H9 (cell line): Measurements from ENCODE around the gene SPEF2. TPM values are rescaled to one million over a fixed set of nuclear protein-coding genes. Genes with fewer than 3 reads are reported as not detected.

ENCODE experiments used
- DNase-seq: peaks from one replicate; pipeline ENCODE4 v3.0.0-alpha.2; 2017
- H2AFZ ChIP-seq: one replicate; pipeline ENCODE4 v1.6.1; 2013; ENCODE audit warnings: mild to moderate bottlenecking, low read length, control low read depth, moderate library complexity
- H2AK5ac ChIP-seq: 2 replicates; pipeline ENCODE4 v1.6.1; 2013; ENCODE audit warnings: low read length, control low read depth, mixed read lengths; ENCODE audit not compliant: insufficient read length
- H2BK120ac ChIP-seq: one replicate; pipeline ENCODE4 v1.6.1; 2013; ENCODE audit warnings: low read depth, mild to moderate bottlenecking, low read length, control low read depth, inconsistent platforms; ENCODE audit not compliant: poor library complexity, severe bottlenecking
- H2BK12ac ChIP-seq: 2 replicates; pipeline ENCODE4 v1.6.1; 2013; ENCODE audit warnings: low read length, control low read depth, mixed read lengths, low read depth; ENCODE audit not compliant: insufficient read length
- H2BK15ac ChIP-seq: 2 replicates; pipeline ENCODE4 v1.6.1; 2013; ENCODE audit warnings: low read depth, low read length, control low read depth
- H2BK20ac ChIP-seq: one replicate; pipeline ENCODE4 v1.6.1; 2013; ENCODE audit warnings: low read depth, mild to moderate bottlenecking, low read length, control low read depth, inconsistent platforms; ENCODE audit not compliant: poor library complexity, severe bottlenecking
- H2BK5ac ChIP-seq: 2 replicates; pipeline ENCODE4 v1.6.1; 2013; ENCODE audit warnings: low read length, control low read depth, mixed read lengths; ENCODE audit not compliant: insufficient read length
- H3K14ac ChIP-seq: 2 replicates; pipeline ENCODE4 v1.6.1; 2013; ENCODE audit warnings: low read length, control low read depth; ENCODE audit not compliant: insufficient read depth
- H3K18ac ChIP-seq: 2 replicates; pipeline ENCODE4 v1.6.1; 2013; ENCODE audit warnings: low read depth, mild to moderate bottlenecking, mixed read lengths, low read length, control low read depth; ENCODE audit not compliant: insufficient read length
- H3K23ac ChIP-seq: 2 replicates; pipeline ENCODE4 v1.6.1; 2013; ENCODE audit warnings: low read length, control low read depth, mixed read lengths, low read depth; ENCODE audit not compliant: insufficient read length
- H3K23me2 ChIP-seq: 2 replicates; pipeline ENCODE4 v1.6.1; 2013; ENCODE audit warnings: low read depth, mild to moderate bottlenecking, mixed read lengths, low read length, control low read depth; ENCODE audit not compliant: insufficient read length, poor library complexity, severe bottlenecking
- H3K27ac ChIP-seq: 2 replicates; pipeline ENCODE4 v1.5.1; 2013; ENCODE audit warnings: low read length, control low read depth, mixed read lengths, low read depth; ENCODE audit not compliant: insufficient read length
- H3K27me3 ChIP-seq: 2 replicates; pipeline ENCODE4 v1.6.1; 2013; ENCODE audit warnings: low read length, control low read depth, inconsistent platforms; ENCODE audit not compliant: insufficient read depth
- H3K4ac ChIP-seq: 2 replicates; pipeline ENCODE4 v1.6.1; 2013; ENCODE audit warnings: low read depth, mild to moderate bottlenecking, control low read depth, inconsistent platforms, low read length, moderate library complexity
- H3K4me1 ChIP-seq: 2 replicates; pipeline ENCODE4 v1.6.1; 2013; ENCODE audit warnings: low read length, control low read depth, inconsistent platforms; ENCODE audit not compliant: insufficient read depth
- H3K4me2 ChIP-seq: 2 replicates; pipeline ENCODE4 v1.6.1; 2013; ENCODE audit warnings: low read length, control low read depth, mixed read lengths; ENCODE audit not compliant: insufficient read length, insufficient read depth
- H3K56ac ChIP-seq: 2 replicates; pipeline ENCODE4 v1.6.1; 2013; ENCODE audit warnings: low read depth, mild to moderate bottlenecking, mixed read lengths, low read length, control low read depth; ENCODE audit not compliant: insufficient read length
- H3K79me1 ChIP-seq: 2 replicates; pipeline ENCODE4 v1.6.1; 2013; ENCODE audit warnings: low read depth, mild to moderate bottlenecking, moderate library complexity, low read length, control low read depth, inconsistent platforms; ENCODE audit not compliant: insufficient read depth, poor library complexity, severe bottlenecking
- H3K79me2 ChIP-seq: 2 replicates; pipeline ENCODE4 v1.6.1; 2013; ENCODE audit warnings: low read length, control low read depth, inconsistent platforms; ENCODE audit not compliant: insufficient read depth
- H3K9ac ChIP-seq: 2 replicates; pipeline ENCODE4 v1.6.1; 2013; ENCODE audit warnings: low read length, control low read depth, mixed read lengths; ENCODE audit not compliant: insufficient read length; ENCODE audit errors: extremely low read depth
- H3K9me3 ChIP-seq: one replicate; pipeline ENCODE4 v1.6.1; 2013; ENCODE audit warnings: low read depth, low read length, inconsistent platforms; ENCODE audit not compliant: control insufficient read depth
- H3T11ph ChIP-seq: one replicate; pipeline ENCODE4 v1.6.1; 2013; ENCODE audit warnings: mild to moderate bottlenecking, low read length, control low read depth, inconsistent platforms
- H4K20me1 ChIP-seq: one replicate; pipeline ENCODE4 v1.6.1; 2013; ENCODE audit not compliant: control insufficient read depth, insufficient read length, insufficient read depth
- H4K5ac ChIP-seq: 2 replicates; pipeline ENCODE4 v1.6.1; 2013; ENCODE audit warnings: low read depth, mild to moderate bottlenecking, mixed read lengths, low read length, control low read depth; ENCODE audit not compliant: insufficient read length
- H4K8ac ChIP-seq: replicated peaks from 2 replicates; pipeline ENCODE4 v1.6.1; 2013; ENCODE audit warnings: low read length, control low read depth, mixed read lengths, low read depth; ENCODE audit not compliant: insufficient read length
- H4K91ac ChIP-seq: 2 replicates; pipeline ENCODE4 v1.6.1; 2013; ENCODE audit warnings: low read depth, mild to moderate bottlenecking, moderate library complexity, mixed read lengths, low read length, control low read depth; ENCODE audit not compliant: insufficient read length
- H3K27ac Mint-ChIP-seq, 3 experiments: 2 replicates in 2 of 3; 3 replicates in 1 of 3; pipeline ENCODE4 v1.8.0; 2020 to 2021; ENCODE audit warnings: mixed read lengths in 3 of 3, mild to moderate bottlenecking in 1 of 3, moderate library complexity in 1 of 3
- H3K27me3 Mint-ChIP-seq: 2 replicates; pipeline ENCODE4 v1.8.0; 2021; ENCODE audit warnings: low read depth, mild to moderate bottlenecking, moderate library complexity, mixed read lengths
- H3K36me3 Mint-ChIP-seq, 3 experiments: 2 replicates in 2 of 3; 3 replicates in 1 of 3; pipeline ENCODE4 v1.8.0; 2020 to 2021; ENCODE audit warnings: low read depth in 3 of 3, mixed read lengths in 3 of 3; ENCODE audit not compliant: insufficient read depth in 1 of 3
- H3K4me1 Mint-ChIP-seq, 2 experiments: 2 replicates each; pipeline ENCODE4 v1.8.0; 2020; ENCODE audit warnings: mixed read lengths in 2 of 2
- H3K4me3 Mint-ChIP-seq, 2 experiments: 2 replicates in 1 of 2; 3 replicates in 1 of 2; pipeline ENCODE4 v1.8.0; 2020 to 2021; ENCODE audit warnings: mild to moderate bottlenecking in 2 of 2, mixed read lengths in 2 of 2, moderate library complexity in 1 of 2
- H3K9me3 Mint-ChIP-seq, 2 experiments: 2 replicates in 1 of 2; 3 replicates in 1 of 2; pipeline ENCODE4 v1.8.0; 2020; ENCODE audit warnings: mild to moderate bottlenecking in 2 of 2, mixed read lengths in 2 of 2, moderate library complexity in 1 of 2
- CTCF ChIP-seq: fragments of 200-600 bp; sonication (generic); conservative IDR thresholded peaks from 3 replicates; pipeline ENCODE4 v1.8.0; 2021; ENCODE audit warnings: antibody characterized with exemption, mild to moderate bottlenecking
- WGBS: extraction: QIAGEN DNeasy Blood & Tissue Kit; methylation state at CpG from one replicate; pipeline ENCODE4 v1.1.7; 2013; ENCODE audit warnings: missing lambda C conversion rate, low lambda C conversion rate, mixed read lengths; ENCODE audit not compliant: insufficient read length; ENCODE audit errors: extremely low coverage; 5-methylcytosine and 5-hydroxymethylcytosine counted together
- total RNA-seq: library from RNA; stranded (reverse); gene quantifications from 2 replicates; pipeline ENCODE4 v1.2.1, GENCODE V29; 2021

SPEF2 gene
- total RNA-seq, 1 experiment from 2014 or later, result 1.0 TPM

GRCh38 chr5:35816881-35817521 lies 199.3 kb downstream of the SPEF2 start:
- Histone ChIP-seq H2AK5ac (no peak overlapping the region), H3K27ac (no peak overlapping the region), H3T11ph (no peak overlapping the region), H3K9me3 (no peaks in the 10 kb centered on the region), H4K20me1 (no peaks in the 10 kb centered on the region), H3K14ac (no peak overlapping the region), H3K4me1 (no peaks in the 10 kb centered on the region), H3K56ac (no peak overlapping the region), H3K4ac (no peak overlapping the region), H3K4me2 (no peak overlapping the region), H2BK12ac (no peak overlapping the region), H3K18ac (no peak overlapping the region), H2BK120ac (no peak overlapping the region), H2BK5ac (no peak overlapping the region), H2BK20ac (no peak overlapping the region), H3K9ac (no peak overlapping the region), H3K79me1 (no peaks in the 10 kb centered on the region), H4K8ac (no peak overlapping the region), H3K27me3 (no peaks in the 10 kb centered on the region), H3K23me2 (no peaks in the 10 kb centered on the region), H2BK15ac (no peak overlapping the region), H3K79me2 (no peaks in the 10 kb centered on the region), H3K23ac (no peak overlapping the region), H4K91ac (no peak overlapping the region), H4K5ac (no peak overlapping the region), H2AFZ (no peak overlapping the region)
- DNase-seq, result no peak
- 100% methylated on average over 2 of the region's 4 CpGs for WGBS
- no peak for TF ChIP-seq CTCF
- Mint-ChIP-seq H3K9me3 (no peaks in the 10 kb centered on the region), H3K27ac (no peak overlapping the region), H3K36me3 (no peaks in the 10 kb centered on the region), H3K27me3 (peaks cover 4% of the 10 kb centered on the region; the same call in 1 of the 2 replicates), H3K4me3 (no peak overlapping the region), H3K4me1 (no peaks in the 10 kb centered on the region)
